Fibroblast of lung (primary cell): ENCODE results near the gene TMEM123. TPM values are rescaled to one million over a fixed set of nuclear protein-coding genes. Genes with fewer than 3 reads are reported as not detected.

Experiments
- DNase-seq, 2 donors: peaks; one replicate each; pipeline versions ENCODE4 v3.0.0 to v3.0.0-alpha.2; 2010; ENCODE audit warnings: low read depth in 2 of 2
- H2AFZ ChIP-seq: 2 replicates; pipeline ENCODE4 v1.5.1; 2012; ENCODE audit warnings: low read length, control low read depth, inconsistent platforms
- H3K27ac ChIP-seq: 2 replicates; pipeline ENCODE4 v1.5.1; 2011; ENCODE audit warnings: low read length, control low read depth; ENCODE audit not compliant: insufficient read depth
- H3K27me3 ChIP-seq: 2 replicates; pipeline ENCODE4 v1.5.1; 2011; ENCODE audit warnings: mild to moderate bottlenecking, low read length; ENCODE audit not compliant: control insufficient read depth, insufficient read depth
- H3K36me3 ChIP-seq: 2 replicates; pipeline ENCODE4 v1.5.1; 2011; ENCODE audit warnings: low read length; ENCODE audit not compliant: control insufficient read depth, insufficient read depth
- H3K4me1 ChIP-seq: 2 replicates; pipeline ENCODE4 v1.5.1; 2011; ENCODE audit warnings: low read length; ENCODE audit not compliant: control insufficient read depth, insufficient read depth; ENCODE audit errors: extremely low read depth
- H3K4me2 ChIP-seq: 2 replicates; pipeline ENCODE4 v1.5.1; 2011; ENCODE audit warnings: low read length, control low read depth; ENCODE audit not compliant: insufficient read depth; ENCODE audit errors: extremely low read depth
- H3K4me3 ChIP-seq, 4 experiments: fragments of 200-600 bp in 1 of 4; sonication (generic) in 1 of 4; replicated peaks in 1 of 4; 2 replicates each; pipeline ENCODE4 v1.5.1; 2011 to 2016; ENCODE audit warnings: low read length in 4 of 4, low read depth in 3 of 4, mild to moderate bottlenecking in 3 of 4, control low read depth in 2 of 4, inconsistent platforms in 1 of 4, mixed read lengths in 1 of 4; ENCODE audit not compliant: insufficient read depth in 1 of 4; ENCODE audit errors: control extremely low read depth in 1 of 4
- H3K79me2 ChIP-seq: 2 replicates; pipeline ENCODE4 v1.5.1; 2012; ENCODE audit warnings: mild to moderate bottlenecking, low read length, inconsistent platforms; ENCODE audit not compliant: control insufficient read depth, insufficient read depth
- H3K9ac ChIP-seq: 2 replicates; pipeline ENCODE4 v1.5.1; 2011; ENCODE audit warnings: mild to moderate bottlenecking, low read length, control low read depth; ENCODE audit not compliant: insufficient read depth
- H3K9me3 ChIP-seq: 2 replicates; pipeline ENCODE4 v1.5.1; 2012; ENCODE audit warnings: low read depth, low read length; ENCODE audit not compliant: control insufficient read depth, insufficient read depth
- H4K20me1 ChIP-seq: 2 replicates; pipeline ENCODE4 v1.5.1; 2011; ENCODE audit warnings: low read length; ENCODE audit not compliant: control insufficient read depth, insufficient read depth; ENCODE audit errors: extremely low read depth
- EZH2 ChIP-seq: IDR thresholded peaks from 2 replicates; pipeline ENCODE4 v1.5.1; 2012; ENCODE audit warnings: low read length, control low read depth, mild to moderate bottlenecking; ENCODE audit errors: missing control alignments
- polyA plus RNA-seq, 2 donors: library from polyadenylated mRNA; depleted of rRNA in 1 of 2; stranded (reverse) in 1 of 2; unstranded in 1 of 2; fragments of >200 nt; gene quantifications; 2 replicates each; pipeline ENCODE4 v1.2.1, GENCODE V29; 2011 to 2012; ENCODE audit warnings: missing spikeins in 1 of 2
- total RNA-seq: library from RNA; depleted of rRNA; stranded (reverse); fragments of >200 nt; gene quantifications from 2 replicates; pipeline ENCODE4 v1.2.1, GENCODE V29; 2014
- TF ChIP-seq, protein P1 (sequence below), 2 donors: IDR thresholded peaks in 1 of 2; conservative IDR thresholded peaks in 1 of 2; 1 replicate in 1 of 2; 2 replicates in 1 of 2; pipeline ENCODE4 v1.5.1; 2011 to 2012; ENCODE audit warnings: low read length in 2 of 2, control low read depth in 1 of 2, inconsistent platforms in 1 of 2, low read depth in 1 of 2, mild to moderate bottlenecking in 1 of 2

Gene TMEM123
- total and polyA plus RNA-seq, 2 donors (not counting 1 experiment from before 2014, with no cell fraction given): 127 to 355 TPM

GRCh38 chr11:102419181-102419580, 33.4 kb downstream of the TMEM123 start:
- Histone ChIP-seq H3K27ac (no peak overlapping the region), H3K9me3 (no peaks in the 10 kb centered on the region), H3K79me2 (peaks cover 12% of the 10 kb centered on the region), H3K4me1 (no peaks in the 10 kb centered on the region), H3K4me2 (no peak overlapping the region), H3K9ac (no peak overlapping the region), H4K20me1 (no peaks in the 10 kb centered on the region), H2AFZ (no peak overlapping the region), H3K4me3 (no peak overlapping the region), H3K27me3 (no peaks in the 10 kb centered on the region), H3K36me3 (no peaks in the 10 kb centered on the region)
- no peak for DNase-seq
- TF ChIP-seq, protein P1, sequence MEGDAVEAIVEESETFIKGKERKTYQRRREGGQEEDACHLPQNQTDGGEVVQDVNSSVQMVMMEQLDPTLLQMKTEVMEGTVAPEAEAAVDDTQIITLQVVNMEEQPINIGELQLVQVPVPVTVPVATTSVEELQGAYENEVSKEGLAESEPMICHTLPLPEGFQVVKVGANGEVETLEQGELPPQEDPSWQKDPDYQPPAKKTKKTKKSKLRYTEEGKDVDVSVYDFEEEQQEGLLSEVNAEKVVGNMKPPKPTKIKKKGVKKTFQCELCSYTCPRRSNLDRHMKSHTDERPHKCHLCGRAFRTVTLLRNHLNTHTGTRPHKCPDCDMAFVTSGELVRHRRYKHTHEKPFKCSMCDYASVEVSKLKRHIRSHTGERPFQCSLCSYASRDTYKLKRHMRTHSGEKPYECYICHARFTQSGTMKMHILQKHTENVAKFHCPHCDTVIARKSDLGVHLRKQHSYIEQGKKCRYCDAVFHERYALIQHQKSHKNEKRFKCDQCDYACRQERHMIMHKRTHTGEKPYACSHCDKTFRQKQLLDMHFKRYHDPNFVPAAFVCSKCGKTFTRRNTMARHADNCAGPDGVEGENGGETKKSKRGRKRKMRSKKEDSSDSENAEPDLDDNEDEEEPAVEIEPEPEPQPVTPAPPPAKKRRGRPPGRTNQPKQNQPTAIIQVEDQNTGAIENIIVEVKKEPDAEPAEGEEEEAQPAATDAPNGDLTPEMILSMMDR (conservative IDR thresholded peaks at IDR 0.05 in 1 of 2, IDR thresholded peaks at IDR 0.05 in 1 of 2; ENCODE audit: low read depth in 1 of 2, low read length in 2 of 2): no peak
- TF ChIP-seq EZH2: no peak

DNA sequence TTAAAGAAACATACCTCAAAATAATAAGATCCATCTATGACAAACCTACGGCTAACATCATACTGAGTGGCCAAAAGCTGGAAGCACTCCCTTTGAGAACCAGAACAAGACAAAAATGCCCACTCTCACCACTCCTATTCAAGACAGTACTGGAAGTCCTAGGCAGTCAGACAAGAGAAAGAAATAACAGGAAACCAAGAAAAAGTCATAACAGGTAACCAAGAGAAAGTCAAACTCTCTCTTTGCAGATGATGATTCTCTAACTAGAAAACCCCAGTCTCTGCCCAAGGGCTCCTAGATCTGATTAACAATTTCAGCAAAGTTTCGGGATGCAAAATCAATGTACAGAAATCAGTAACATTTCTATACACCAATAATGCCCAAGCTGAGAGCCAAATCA, 35.6 kb downstream of the TMEM123 start:
- Histone ChIP-seq H3K36me3 (no peaks in the 10 kb centered on the region), H2AFZ (no peak overlapping the region), H3K79me2 (peaks cover 16% of the 10 kb centered on the region), H3K4me3 (no peak overlapping the region), H3K27me3 (no peaks in the 10 kb centered on the region), H3K9ac (no peak overlapping the region), H3K4me2 (no peak overlapping the region), H3K9me3 (no peaks in the 10 kb centered on the region), H4K20me1 (no peaks in the 10 kb centered on the region), H3K27ac (no peak overlapping the region), H3K4me1 (no peaks in the 10 kb centered on the region)
- no peak for DNase-seq
- TF ChIP-seq, protein P1 (conservative IDR thresholded peaks at IDR 0.05 in 1 of 2, IDR thresholded peaks at IDR 0.05 in 1 of 2; ENCODE audit: low read depth in 1 of 2, low read length in 2 of 2): no peak
- no peak for TF ChIP-seq EZH2

DNA sequence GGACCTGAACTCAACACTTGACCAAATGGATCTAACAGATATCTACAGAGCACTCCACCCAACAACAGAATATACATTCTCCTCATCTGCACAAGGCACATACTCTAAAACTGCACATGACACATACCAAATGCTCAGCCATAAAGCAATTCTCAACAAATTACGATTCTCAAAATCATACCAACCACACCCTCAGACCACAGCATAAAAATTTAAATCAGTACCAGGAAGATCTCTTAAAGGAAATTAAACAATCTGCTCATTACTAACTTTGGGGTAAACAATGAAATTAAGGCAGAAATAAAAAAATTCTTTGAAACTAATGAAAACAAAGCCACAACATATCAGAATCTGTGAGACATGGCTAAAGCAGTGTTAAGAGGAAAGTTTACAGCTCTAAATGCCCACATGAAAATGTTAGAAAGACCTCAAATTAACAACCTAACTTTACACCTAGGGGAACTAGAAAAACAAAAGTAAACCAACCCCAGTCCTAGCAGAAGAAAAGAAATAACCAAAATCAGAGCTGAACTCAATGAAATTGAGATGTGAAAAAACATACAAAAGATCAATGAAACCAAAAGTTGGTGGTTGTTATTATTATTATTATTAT, 37.2 kb downstream of the TMEM123 start:
- H3K79me2 ChIP-seq: peaks cover 18% of the 10 kb centered on the region
- no peak for DNase-seq
- H2AFZ ChIP-seq: no peak overlapping the region
- H3K36me3 ChIP-seq: no peaks in the 10 kb centered on the region
- no peak overlapping the region for H3K27ac ChIP-seq
- H3K27me3 ChIP-seq: no peaks in the 10 kb centered on the region
- no peaks in the 10 kb centered on the region for H4K20me1 ChIP-seq
- no peak overlapping the region for H3K9ac ChIP-seq
- no peaks in the 10 kb centered on the region for H3K9me3 ChIP-seq
- H3K4me1 ChIP-seq: no peaks in the 10 kb centered on the region
- H3K4me2 ChIP-seq: no peak overlapping the region
- TF ChIP-seq EZH2: no peak
- TF ChIP-seq, protein P1 (conservative IDR thresholded peaks at IDR 0.05 in 1 of 2, IDR thresholded peaks at IDR 0.05 in 1 of 2; ENCODE audit: low read depth in 1 of 2, low read length in 2 of 2): no peak
- H3K4me3 ChIP-seq: no peak overlapping the region
